Cardiac muscle cell (in vitro differentiated cells and primary cell): ENCODE data around the gene LDLRAD4. TPM values are rescaled to one million over a fixed set of nuclear protein-coding genes. Genes with fewer than 3 reads are reported as not detected.

Source experiments
- DNase-seq, 2 donors: peaks; one replicate each; pipeline versions ENCODE4 v3.0.0 to v3.0.0-alpha.2; 2010 to 2017; ENCODE audit warnings: low read depth in 1 of 2, low spot score in 1 of 2
- H3K27ac ChIP-seq: fragments of 200-600 bp; sonication (generic); 2 replicates; pipeline ENCODE4 v1.5.1; 2016
- H3K27me3 ChIP-seq: fragments of 200-600 bp; sonication (generic); 2 replicates; pipeline ENCODE4 v1.6.0; 2016; ENCODE audit warnings: control low read depth
- H3K36me3 ChIP-seq: fragments of 200-600 bp; sonication (generic); 2 replicates; pipeline ENCODE4 v1.5.1; 2016; ENCODE audit warnings: control low read depth
- H3K4me1 ChIP-seq: fragments of 200-600 bp; sonication (generic); 2 replicates; pipeline ENCODE4 v1.8.1; 2017; ENCODE audit warnings: low read depth, mild to moderate bottlenecking, mixed run types
- H3K4me3 ChIP-seq: fragments of 200-600 bp; sonication (generic); 2 replicates; pipeline ENCODE4 v1.5.1; 2016; ENCODE audit warnings: mild to moderate bottlenecking
- H3K9me3 ChIP-seq: fragments of 200-600 bp; sonication (generic); 2 replicates; pipeline ENCODE4 v1.5.1; 2017; ENCODE audit warnings: low read depth, mild to moderate bottlenecking, control low read depth
- polyA plus RNA-seq: library from polyadenylated mRNA; unstranded; fragments of >200 nt; fragmentation: Nextera tagmentation; extraction: Ambion mirVana; gene quantifications from 2 replicates; pipeline ENCODE4 v1.2.1, GENCODE V29; 2016
- total RNA-seq: library from RNA; depleted of rRNA; stranded (reverse); fragments of >200 nt; gene quantifications from 2 replicates; pipeline ENCODE4 v1.2.3, GENCODE V29; 2016
- TF ChIP-seq, protein P1 (sequence below): IDR thresholded peaks from 2 replicates; pipeline ENCODE4 v1.5.1; 2012; ENCODE audit warnings: low read depth, mild to moderate bottlenecking, low read length

The LDLRAD4 gene
- total and polyA plus RNA-seq, 2 experiments from 2014 or later = 10.5 to 11.5 TPM

DNA sequence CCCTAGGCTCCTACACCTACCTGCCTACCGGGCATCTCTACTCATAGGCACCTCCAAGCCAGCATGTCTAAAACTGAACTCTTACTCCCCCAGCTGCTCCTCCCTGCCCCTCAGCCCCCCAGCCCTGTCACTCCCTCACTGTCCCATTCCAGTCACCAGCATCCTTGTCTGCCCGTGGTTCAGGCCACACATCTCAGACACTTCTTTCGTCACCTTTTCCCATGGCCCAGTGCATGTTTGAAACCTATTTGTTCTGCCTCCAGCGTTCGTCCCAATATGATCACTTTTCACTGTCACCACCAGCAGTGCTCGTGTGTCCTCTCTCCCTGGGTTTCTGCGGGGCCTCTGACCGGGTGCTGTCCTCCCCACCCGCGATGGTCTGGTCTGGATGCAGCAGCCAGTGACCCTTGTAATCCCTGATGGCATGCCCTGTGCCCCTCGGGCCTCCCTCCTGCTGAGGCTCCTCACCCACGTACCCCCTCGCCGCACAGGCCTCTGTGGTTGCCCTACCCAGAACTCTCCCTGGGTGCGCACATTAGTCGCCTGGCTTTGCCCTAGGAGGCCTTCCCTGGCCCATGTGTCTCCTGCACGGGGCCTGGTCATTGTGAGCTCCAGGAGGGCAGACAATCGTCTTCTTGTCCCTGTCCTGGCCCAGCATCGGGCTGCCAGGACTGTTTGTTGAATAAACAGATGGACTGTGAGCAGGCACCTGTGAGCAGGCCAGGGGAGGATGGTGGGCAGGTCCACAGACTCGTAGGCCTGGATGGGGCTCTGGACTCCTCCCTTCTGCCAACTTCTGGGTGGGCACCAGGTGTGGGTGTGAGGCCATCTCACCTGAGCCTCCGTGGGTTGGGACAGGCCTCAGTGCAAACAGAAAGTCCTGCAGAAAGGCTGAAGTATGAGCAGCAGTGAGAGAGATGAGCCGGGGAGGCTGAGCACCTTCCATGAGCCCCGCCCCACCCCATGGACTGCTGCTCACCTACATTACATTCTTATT is 15.5 kb downstream of the LDLRAD4 start:
- TF ChIP-seq, protein P1, sequence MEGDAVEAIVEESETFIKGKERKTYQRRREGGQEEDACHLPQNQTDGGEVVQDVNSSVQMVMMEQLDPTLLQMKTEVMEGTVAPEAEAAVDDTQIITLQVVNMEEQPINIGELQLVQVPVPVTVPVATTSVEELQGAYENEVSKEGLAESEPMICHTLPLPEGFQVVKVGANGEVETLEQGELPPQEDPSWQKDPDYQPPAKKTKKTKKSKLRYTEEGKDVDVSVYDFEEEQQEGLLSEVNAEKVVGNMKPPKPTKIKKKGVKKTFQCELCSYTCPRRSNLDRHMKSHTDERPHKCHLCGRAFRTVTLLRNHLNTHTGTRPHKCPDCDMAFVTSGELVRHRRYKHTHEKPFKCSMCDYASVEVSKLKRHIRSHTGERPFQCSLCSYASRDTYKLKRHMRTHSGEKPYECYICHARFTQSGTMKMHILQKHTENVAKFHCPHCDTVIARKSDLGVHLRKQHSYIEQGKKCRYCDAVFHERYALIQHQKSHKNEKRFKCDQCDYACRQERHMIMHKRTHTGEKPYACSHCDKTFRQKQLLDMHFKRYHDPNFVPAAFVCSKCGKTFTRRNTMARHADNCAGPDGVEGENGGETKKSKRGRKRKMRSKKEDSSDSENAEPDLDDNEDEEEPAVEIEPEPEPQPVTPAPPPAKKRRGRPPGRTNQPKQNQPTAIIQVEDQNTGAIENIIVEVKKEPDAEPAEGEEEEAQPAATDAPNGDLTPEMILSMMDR = no peak
- H3K27ac ChIP-seq = no peak overlapping the region

DNA sequence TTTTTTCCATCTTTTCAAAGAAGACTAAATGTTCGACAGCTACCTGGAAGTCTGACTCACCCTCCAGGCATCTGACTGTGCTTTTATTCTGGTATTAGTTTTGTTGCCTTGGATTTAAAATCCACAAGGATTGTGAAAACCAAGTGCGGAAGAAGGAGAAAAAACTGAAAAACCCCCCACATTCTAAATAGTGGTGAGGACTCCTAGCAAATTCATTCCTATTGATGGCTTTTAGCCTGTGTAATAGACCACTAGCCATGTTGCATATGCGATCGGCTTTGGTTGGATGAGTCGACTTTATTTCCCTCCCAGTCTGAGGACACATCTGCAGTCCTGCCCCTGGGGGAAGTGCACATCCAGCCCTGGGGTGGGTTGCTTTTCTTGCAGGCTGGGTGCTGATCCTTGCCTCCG is 16.9 kb downstream of the LDLRAD4 start:
- Histone ChIP-seq H3K27ac (no peak overlapping the region), H3K4me3 (no peak overlapping the region), H3K36me3 (no peaks in the 10 kb centered on the region), H3K9me3 (no peaks in the 10 kb centered on the region), H3K27me3 (no peaks in the 10 kb centered on the region), H3K4me1 (no peaks in the 10 kb centered on the region)
- TF ChIP-seq, protein P1 = no peak
- DNase-seq = no peak

More for the DNA sequence above, 15.5 kb downstream of the LDLRAD4 start:
- no peak for DNase-seq
- Histone ChIP-seq H3K27me3 (no peaks in the 10 kb centered on the region), H3K36me3 (no peaks in the 10 kb centered on the region), H3K4me3 (no peak overlapping the region), H3K9me3 (no peaks in the 10 kb centered on the region), H3K4me1 (no peaks in the 10 kb centered on the region)

DNA sequence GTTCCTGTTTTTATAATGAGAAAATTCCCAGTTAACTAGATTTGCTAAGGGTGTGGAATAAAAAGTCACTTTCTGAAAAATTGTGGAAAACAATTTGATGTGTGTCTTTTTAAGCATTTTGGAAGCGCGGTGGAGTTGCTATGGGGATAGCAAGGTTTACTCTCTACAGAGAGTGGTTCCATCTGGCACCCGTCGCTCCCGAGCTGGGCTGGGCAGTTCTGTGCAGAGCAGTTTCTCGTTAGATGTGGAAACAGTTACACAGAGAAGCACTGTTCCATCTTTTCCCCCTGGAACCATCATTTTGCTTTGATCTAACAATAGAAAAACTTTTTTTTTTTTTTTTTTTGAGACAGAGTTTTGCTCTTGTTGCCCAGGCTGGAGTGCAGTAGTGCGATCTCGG is 17.4 kb downstream of the LDLRAD4 start:
- H3K36me3 ChIP-seq = no peaks in the 10 kb centered on the region
- DNase-seq = no peak
- no peak overlapping the region for H3K27ac ChIP-seq
- H3K9me3 ChIP-seq = no peaks in the 10 kb centered on the region
- H3K27me3 ChIP-seq = no peaks in the 10 kb centered on the region
- no peak overlapping the region for H3K4me3 ChIP-seq
- TF ChIP-seq, protein P1 = no peak
- H3K4me1 ChIP-seq = no peaks in the 10 kb centered on the region

DNA sequence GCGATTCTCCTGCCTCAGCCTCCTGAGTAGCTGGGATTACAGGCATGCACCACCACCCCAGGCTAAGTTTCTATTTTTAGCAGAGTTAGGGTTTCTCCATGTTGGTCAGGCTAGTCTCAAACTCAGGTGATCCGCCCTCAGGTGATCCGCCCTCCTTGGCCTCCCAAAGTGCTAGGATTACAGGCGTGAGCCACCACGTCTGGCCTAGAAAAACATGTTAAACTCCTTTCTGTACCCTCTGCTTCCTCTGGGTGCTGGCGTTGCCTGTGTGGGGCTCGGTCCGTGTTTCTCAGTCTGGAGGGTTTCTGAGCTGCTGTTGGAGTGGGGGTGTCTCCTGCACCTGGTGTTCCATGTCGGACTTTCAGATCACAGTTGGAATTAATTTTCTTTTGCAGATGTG is 17.9 kb downstream of the LDLRAD4 start:
- DNase-seq = no peak
- Histone ChIP-seq H3K4me3 (no peak overlapping the region), H3K36me3 (no peaks in the 10 kb centered on the region), H3K4me1 (no peaks in the 10 kb centered on the region), H3K27me3 (no peaks in the 10 kb centered on the region), H3K9me3 (no peaks in the 10 kb centered on the region), H3K27ac (no peak overlapping the region)
- TF ChIP-seq, protein P1 = no peak

DNA sequence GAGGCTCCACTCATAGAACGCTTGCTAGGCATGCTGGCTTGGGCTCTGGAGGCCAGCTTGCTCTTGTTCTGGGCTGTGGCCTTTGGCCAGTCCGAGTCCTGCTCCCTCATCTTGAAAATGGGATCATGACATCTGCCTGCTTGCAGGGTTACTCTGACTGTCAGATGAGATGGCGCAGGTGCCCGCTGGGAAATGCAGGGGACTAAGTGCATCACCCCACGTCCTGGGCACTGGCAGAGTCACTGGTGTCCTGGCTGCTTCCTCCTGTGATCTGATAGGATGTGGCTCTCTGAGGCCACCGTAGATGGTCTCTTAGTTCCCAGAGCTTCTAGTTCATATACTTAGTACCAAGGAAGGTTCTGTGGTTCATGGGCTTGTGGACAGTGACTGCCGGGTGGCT is 18.5 kb downstream of the LDLRAD4 start:
- Histone ChIP-seq H3K9me3 (no peaks in the 10 kb centered on the region), H3K4me3 (no peak overlapping the region), H3K4me1 (no peaks in the 10 kb centered on the region), H3K27ac (no peak overlapping the region), H3K36me3 (no peaks in the 10 kb centered on the region), H3K27me3 (no peaks in the 10 kb centered on the region)
- TF ChIP-seq, protein P1 = no peak
- DNase-seq = no peak
